Brain pericyte (primary cell): Measurements from ENCODE around the gene FGD3.

Experiments
- DNase-seq: peaks from one replicate; pipeline ENCODE4 v3.0.0-alpha.2; 2012; ENCODE audit warnings: low read depth, low spot score

FGD3 gene

GRCh38 chr9:92954886-92955285, 7.6 kb downstream of the FGD3 start:
- no peak for DNase-seq

DNA sequence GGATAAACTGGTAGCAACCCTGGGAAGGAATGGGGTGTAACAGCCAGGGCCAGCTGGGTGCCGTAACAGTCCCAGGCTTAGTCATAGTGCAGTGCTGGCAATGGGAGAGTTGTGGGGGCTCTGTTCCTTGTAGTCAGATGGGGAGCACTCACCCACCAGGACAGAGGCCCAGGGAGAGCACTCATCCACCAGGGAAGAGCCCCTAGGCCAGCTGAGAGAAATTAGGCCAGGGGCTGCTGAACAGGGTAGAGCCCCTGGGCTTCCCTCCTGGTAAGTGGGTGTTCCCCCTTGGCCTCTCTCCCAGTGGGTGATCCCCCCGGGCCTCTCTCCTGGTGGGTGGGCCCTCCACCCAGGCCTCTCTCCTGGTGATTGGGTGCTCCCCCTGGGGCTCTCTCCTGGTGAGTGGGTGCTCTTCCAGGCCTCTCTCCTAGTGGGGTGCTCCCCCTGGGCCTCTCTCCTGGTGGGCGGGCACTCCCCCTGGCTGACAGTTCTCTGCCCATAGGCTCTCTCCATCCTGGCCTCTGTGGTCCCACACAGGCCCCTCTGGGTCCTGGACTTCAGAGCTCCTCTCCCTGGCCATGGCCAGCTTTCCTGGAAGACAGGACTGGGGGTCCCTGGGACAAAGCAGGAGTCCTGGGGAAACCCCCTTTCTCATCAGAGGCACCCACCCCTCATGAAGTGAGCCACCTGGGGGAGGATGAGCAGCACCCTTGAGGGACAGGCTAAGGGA, 13.4 kb downstream of the FGD3 start:
- no peak for DNase-seq

GRCh38 chr9:92961627-92962302, 14.4 kb downstream of the FGD3 start:
- no peak for DNase-seq

DNA sequence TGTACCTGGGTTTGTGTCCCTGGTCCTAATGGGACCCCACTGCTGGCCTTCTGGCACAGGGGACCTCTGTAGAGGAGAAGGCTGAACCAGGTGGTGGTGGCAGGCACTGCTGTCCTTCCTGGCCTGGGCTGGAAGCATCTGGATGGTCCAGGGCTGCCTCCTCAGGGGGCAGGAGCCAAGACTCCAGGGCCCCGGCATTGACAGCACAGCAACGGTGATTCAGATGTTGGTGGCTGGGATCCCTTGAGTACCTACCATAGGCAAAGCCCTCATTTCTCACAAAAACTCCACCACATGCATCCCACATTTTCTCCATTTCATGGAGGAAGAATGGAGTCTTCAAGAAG, 15.0 kb downstream of the FGD3 start:
- DNase-seq = no peak

DNA sequence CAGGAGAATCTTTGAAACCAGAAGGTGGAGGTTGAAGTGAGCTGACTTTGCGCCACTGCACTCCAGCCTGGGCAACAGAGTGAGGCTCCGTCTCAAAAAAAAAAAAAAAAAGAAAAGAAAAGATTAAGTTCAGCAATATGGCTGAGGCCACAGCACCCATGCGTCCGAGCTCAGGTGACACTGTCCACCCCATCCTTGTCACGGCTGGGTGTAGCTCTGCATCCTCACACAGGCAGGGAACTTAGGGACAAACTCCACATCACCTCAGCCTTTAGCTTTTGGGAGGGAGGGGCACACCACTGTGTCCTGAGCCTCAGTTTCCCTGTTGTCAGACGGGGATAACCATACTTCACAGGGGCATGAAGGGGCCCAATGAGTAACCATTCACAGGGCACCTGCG, 15.5 kb downstream of the FGD3 start:
- no peak for DNase-seq

DNA sequence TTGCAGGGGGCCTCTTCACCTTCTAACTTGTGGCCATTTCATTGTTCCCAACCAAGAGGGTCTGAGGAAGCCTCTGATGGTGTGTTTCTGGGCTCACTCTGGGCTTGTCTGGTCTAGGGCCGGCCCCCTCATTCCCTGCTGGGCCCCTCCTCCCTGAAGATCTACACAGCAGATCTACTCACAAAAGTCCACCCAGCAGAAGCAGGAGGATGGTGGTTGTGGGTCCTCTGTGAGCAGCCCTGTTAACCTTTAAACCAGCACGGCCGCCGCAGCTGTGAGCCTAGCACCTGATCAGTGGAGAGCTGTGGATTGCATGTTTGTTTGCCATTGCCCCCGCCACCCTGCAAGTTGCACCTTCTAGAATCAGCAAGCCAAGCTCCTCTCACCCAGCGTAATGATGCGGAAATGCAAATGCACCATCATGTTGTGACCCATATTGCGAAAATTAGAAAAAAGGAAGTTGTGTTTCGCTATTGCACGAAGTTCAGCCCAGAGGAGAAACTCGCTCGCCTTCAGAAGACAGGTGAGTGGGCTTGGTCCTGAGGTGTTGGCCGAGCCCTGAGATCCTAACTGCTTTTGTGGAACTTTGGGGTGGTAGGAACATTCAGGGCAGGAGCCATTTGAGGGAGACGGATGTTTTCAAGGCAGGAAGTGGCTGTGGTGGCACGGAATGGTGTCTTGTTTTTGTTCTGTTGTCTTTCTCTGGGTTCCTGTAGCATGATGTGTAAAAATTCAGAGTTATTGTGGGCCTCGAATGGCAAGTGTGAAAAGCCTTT, 16.7 kb downstream of the FGD3 start:
- DNase-seq = no peak

DNA sequence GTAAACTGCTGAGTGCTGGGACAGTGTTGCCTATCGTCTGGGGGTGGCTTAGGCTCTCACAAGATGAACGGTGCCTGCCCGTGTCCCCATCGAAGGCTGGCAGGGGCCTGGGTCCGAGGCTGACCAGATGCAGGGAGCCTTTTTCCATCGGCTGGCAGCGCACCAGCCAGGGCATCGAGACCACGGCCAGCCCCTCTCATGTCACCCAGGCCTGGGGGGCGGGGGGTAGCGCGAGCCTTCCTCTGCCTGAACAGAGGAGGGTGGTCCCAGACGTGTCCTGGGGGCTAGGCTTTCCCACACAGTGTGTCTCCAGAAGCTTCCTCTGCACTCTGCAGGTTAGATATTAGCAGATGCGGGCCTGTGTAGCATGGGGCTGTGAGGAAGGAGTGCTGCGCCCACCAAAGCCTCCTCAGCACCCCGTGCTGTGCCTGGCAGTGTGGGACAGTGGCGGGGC, 17.3 kb downstream of the FGD3 start:
- no peak for DNase-seq

DNA sequence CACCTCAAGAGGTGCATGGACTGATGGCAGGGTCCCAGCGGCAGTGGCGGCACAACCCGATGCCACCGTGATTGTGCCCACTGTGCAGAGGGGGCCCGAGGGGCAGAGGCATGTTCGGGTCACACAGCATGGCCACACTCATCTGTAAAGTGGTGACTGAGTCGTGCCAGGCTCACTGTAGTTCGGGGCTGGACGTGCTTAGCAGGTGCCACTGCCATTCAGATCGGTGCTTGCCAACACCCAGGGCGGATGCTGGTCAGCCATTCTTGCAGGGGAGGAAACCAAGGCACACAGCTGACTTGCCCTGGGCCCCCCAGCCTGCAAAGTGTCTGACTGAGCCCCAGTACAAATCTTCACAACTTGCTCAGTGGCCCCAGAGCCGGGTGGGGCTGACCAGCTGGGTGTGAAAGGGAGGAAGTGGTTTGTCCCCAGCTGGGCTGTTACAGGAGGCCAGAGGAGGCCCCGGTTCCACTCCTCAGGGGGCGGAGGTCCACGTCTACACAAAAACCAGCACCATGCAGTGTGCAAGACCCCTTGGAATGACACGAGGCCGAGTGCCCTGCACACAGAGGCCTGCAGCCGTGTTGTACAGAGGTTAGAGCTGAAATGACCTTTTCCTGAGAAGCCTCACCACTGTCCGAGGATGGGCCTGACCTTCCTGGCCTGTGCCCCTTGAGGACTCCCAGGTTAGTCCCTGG, 17.9 kb downstream of the FGD3 start:
- no peak for DNase-seq

- DNase-seq = no peak
Observed at GRCh38 chr9:92965759-92966517, 18.6 kb downstream of the FGD3 start.

DNA sequence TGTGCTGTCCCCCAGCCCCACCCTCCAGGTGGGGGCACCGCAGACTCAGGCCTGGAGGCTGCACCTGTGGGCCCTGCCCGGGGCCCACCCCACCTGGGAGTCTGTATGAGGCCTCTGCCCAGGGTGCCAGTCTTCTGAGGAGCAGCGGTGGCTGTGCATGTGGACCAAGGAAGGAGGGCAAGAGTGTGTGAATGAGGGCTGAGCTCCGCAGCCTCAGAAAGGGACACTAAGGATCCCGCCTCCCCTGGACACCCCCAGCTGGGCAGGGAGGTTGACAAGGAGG, 19.1 kb downstream of the FGD3 start:
- no peak for DNase-seq

DNA sequence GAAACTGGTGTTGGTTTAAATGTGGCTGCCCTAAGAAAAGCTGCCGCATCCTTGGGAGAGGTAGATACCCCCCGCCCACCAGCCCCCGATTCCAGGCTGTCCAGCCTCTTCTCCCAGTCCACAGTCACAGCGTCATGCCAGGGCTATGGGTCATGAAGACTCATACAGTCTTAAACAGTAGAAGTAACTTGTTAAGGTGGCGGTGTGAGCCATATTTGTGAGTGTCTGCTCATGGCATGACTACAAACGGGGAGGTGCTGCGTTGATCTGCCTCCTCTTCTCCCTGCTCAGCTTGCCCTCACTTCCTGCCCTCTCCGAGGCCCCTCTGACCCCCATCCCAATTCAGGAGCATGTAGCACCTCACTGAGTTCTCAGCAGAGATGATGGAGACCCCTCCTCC, 20.8 kb downstream of the FGD3 start:
- DNase-seq = no peak

DNA sequence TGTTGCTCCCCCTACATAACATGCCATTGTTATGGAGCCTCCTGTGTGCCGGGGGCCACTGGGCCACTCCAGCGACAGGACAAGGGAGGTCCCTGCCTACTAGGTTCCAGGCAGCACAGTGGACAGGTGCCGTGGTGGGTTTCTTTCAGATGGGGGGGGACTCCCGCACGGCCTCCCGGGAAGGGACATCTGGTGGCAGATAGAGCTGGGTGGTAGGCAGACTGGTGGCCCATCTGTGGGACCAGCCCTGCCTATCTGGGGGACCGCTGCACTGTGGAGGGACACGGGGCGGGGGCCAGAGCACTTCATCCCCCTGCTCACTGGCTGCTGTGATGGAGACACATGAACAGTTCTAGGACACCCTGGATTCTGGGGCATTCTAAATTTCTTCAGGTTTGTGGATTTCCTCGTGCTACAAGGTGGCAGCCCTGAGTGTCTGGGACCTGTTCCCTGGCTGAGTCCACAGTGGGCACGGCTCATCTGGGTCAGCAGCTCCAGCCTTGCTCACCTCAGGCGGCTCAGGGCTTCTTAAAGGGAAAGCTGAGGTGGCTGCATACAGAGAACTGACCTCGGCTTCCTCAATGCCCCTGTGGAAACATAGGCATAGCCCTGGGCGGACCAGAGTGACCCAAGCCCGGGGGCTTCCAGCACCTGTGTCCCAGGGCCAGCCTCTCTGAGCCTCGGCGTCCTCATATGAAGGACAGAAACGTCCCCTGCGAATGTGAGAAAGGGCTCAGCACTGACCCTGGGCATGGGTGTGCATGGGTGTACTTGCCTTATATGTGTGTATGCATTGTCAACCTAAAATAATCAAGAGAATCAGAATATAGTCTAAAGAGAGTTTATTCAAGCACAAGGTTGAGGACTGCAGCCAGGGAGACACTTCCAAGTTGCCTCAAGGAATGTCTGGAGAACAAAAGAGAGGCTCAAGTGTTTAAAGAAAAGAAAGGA, 22.5 kb downstream of the FGD3 start:
- no peak for DNase-seq

DNA sequence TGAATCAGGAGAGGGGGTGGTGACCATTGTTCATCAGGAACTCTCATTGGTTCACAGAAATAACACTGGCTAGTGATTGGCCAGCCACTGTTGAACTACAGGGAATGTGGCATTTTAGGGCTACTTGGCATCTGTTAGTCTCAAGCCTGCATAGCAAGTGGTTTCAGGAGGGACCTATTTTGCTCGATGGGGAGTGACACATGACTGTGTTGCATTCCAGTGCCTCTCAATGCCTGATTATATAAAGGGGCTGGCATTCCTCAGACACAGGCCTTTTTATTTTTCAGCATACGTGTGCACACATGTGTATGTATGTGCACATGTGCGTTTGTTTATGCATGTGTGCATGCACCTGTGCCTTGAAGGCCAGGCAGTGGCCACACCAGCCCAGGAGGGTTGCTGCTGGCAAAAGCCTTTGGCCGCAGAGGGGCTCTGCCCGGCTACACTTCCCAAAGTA, 23.2 kb downstream of the FGD3 start:
- DNase-seq = no peak

- no peak for DNase-seq
Observed at GRCh38 chr9:92971121-92971520, 23.8 kb downstream of the FGD3 start.

GRCh38 chr9:92971776-92972175, 24.5 kb downstream of the FGD3 start:
- DNase-seq = no peak

DNA sequence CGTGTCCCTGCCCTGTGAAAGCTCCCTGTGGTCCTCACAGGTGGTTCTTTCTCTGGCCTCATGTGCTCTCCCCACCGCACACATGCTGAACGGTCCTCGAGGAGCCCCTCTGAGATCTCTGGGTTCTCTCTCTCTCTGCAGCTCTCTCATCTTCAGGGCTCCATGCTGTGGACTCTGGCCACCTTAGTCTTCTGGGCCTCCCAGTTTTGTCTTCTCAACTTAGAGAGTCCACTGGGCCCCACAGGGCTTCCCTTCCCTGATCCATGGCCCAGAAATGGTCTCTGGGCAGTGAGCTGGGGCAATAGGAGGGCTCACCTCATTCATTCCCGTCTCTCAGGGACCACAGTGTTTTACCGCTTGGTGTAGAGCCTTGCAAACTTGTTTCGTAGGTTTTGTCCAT, 26.4 kb downstream of the FGD3 start:
- no peak for DNase-seq

DNA sequence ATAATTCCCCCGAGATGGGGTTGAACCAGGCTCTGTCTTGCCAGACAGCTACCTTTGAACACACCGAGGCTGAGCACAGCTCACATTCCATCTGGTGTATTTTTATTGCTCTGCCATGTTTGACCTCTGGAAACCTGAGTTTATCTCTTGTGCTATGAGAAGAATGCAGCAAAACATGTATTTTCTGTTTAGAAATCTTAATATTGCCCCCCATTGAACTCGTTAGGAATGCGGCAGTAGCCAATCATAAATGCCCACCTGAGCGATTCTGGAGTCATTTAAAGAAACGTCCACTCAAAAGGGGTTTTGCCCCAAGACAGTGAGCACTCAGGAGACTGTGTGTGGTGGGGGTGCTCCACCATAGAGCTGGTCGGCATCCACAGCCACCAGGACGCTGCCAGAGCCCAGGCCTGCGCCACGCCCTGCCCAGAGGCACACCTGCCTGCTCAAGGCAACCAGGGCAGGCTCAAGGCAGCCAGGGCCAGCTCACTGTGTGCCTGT, 26.9 kb downstream of the FGD3 start:
- DNase-seq = no peak

- DNase-seq = no peak
Observed at GRCh38 chr9:92974761-92975755, 27.7 kb downstream of the FGD3 start.

GRCh38 chr9:92976431-92976830, 29.1 kb downstream of the FGD3 start:
- no peak for DNase-seq
